Iris pigment epithelial cell (primary cell): ENCODE results near the gene ACSM2A.
"Not testable (repeated sequence)": the region's sequence is repeated elsewhere in the genome, so short reads cannot be mapped to it uniquely, and the experiment has no call there.

Experiments used
- DNase-seq: peaks from one replicate; pipeline ENCODE4 v3.0.0-alpha.2; 2011; ENCODE audit warnings: low read depth

ACSM2A gene, protein sequence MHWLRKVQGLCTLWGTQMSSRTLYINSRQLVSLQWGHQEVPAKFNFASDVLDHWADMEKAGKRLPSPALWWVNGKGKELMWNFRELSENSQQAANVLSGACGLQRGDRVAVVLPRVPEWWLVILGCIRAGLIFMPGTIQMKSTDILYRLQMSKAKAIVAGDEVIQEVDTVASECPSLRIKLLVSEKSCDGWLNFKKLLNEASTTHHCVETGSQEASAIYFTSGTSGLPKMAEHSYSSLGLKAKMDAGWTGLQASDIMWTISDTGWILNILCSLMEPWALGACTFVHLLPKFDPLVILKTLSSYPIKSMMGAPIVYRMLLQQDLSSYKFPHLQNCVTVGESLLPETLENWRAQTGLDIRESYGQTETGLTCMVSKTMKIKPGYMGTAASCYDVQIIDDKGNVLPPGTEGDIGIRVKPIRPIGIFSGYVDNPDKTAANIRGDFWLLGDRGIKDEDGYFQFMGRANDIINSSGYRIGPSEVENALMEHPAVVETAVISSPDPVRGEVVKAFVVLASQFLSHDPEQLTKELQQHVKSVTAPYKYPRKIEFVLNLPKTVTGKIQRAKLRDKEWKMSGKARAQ

DNA sequence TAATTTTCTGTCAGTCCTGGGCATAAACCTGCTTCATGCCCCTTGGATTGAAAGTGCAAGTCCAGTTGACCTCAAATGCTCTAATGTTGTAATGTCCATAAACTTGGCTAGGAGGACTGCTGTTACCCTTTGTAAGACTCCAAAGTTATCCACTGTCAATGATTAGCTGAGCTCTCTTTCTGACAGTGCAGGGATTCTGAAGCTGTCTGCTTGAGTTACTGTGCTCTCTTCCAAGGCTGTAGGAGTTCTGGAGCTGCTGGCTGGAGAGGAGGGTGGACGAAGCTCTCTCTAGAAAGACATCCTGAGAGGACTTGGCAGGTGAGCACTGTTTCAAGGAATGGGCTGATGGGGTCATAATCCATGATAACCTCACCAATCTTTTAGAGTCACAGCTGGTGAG, at the start of gene ACSM2A:
TSS of gene ACSM2A (plus strand) at position 158 of the 400 bp plus-strand sequence. CDS start 8,594 bp downstream, outside the sequence.
- DNase-seq, result not testable (repeated sequence)

DNA sequence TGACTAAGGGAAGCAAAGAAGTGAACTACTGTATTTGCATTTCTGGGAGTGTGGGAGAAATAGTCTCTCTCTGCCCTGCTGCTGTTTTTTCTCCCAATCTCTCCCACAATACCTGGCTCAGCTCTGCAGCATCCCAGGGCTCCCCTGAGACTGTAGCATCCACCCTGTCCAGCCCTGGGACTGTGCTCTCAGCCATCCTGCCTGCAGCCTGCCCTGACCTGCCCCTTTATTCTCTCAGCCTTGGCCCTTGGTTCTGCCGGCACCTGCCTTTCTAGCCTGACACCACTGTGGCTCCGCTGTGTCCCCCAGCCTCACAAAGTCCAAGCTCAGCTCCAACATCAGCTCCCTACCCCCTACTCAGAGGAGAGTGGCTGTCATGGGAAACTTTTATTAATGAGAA, 48.7 kb upstream of the ACSM2A start:
- DNase-seq, result no peak

DNA sequence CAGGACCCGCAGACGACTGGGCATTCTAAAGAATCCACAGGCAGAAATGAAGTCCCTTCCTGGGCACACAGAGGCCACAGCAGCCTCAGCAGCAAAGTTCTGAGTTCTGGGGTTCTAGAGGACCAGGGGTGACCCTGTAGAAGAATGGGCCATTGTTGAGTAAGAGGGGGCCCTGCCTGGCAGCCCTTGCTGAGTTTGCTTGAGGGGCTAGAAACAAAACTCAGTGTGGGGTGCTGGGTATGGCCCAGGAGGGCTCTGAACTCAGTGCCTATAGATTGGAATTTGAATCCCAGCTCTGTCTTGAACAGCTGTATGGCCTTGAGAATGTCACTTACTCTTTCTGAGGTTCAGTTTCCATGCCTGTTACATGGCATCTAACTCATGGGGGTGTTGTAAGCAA, 46.7 kb upstream of the ACSM2A start, which contains the start of gene PDILT:
TSS of gene PDILT (minus strand) at position 101 of the 400 bp plus-strand sequence. CDS start 5,437 bp downstream, outside the sequence.
- no peak for DNase-seq

DNA sequence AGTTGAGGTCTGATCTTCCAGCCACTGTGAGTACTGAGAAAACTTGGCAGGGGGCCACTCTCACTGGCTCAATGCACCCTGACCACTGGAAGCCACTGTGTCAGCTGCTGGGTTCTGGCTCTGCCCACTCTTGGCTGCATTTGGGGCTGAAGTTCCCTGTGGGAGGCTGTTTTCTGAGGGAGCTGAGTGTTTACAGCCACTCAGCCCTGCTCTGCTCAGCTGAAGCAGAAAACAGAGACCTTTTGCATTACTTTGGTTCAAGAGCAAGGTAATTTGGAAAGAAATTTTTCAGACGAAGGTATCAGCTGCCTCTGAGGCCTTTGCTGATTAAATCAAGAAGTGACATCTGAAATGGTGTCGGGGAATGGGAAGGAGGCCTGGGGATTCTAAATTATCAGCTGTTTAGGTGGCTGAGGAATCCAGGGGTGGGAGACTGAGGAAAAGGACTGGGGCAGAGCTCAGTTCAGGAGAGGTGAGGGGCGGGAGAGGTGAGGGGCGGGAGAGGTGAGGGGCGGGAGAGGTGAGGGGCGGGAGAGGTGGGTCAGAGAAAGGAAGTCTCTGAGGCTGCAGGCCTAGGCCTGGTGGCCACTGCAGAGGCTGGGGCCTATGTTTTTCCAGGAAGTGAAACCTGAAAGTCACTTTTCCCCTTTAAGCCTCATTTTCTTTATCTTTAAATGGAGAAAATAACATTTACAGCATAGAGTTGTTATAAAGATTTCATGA, 41.8 kb upstream of the ACSM2A start, which contains the start of gene ACSM5:
TSS of gene ACSM5 (plus strand) at position 137 of the 723 bp plus-strand sequence. CDS start 1,951 bp downstream, outside the sequence.
- no peak for DNase-seq

DNA sequence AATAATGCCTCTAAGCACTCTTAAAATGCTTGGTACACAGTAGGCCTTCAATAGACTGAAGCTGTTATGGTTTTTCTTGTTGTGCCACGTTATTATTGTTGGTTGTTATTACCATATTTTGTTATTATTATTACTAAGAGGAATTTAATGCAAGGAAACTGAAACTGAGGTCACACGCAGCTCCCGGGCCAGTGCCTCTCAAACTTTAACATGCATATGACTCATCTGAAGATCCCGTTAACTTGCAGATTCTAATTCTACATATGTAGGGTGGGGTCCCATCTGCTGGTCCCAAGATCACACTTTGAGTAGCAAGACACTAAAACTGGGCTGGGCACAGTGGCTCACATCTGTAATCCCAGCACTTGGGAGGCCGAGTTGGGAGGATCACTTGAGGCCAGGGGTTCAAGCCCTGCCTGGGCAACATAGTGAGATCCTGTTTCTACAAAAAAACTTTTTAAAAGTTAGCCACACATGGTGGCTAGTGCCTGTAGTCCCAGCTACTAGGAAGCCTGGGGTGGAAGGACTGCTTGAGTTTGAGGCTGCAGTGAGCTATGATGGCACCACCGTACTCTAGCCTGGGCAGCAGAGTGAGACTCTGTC, 41.1 kb upstream of the ACSM2A start:
- no peak for DNase-seq

DNA sequence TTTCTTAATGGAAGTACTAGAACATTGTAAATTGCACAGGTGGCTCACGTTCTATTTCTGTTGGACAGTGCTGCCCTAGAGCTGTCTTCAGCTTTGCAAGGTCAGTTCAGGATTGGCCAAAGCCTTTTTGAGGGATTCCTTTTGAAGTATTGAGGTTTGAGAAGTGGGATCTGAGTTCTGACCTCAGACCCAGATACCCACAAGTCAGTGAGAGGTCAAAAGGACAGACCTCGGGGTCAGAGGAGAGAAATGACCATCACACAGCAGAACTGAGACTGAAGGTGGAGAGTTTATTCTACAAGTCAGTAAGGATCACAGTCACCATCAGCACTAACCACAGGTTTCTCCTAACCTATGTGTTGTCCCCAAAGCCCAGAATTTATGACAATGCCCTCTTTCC, 40.3 kb upstream of the ACSM2A start:
- DNase-seq, result no peak

DNA sequence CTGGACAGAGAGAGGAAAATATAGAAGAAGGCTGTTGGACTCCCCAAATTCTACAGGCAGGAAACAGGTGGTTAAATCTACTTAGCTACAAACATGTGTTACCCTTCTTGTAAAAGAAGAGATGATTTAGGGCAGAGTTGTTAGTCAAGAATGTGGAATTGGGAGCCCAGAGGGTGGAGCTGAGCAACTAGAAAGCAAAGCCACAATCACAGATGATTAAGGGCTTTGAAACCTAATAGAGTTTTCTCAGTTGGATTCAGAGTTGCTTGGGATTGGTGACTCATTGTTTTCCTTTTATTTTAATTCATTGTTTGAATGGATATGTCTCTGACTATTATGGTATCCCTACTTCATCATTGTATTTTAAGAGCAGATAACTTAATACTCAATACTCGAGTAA, 35.8 kb upstream of the ACSM2A start:
- DNase-seq, result no peak

DNA sequence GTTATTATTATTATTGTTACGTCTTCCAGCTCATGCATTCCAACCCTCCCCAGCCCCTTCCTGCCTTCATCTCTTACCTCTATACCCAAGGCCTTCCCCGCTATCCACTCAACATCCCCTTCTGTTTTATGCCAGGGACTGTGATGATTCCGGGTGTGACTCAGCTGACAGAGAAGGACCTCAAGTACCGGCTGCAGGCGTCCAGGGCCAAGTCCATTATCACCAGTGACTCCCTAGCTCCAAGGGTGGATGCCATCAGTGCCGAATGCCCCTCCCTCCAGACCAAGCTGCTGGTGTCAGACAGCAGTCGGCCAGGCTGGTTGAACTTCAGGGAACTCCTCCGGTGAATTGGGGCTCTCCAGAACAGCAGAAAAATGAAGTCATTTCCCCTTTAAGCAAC, 32.2 kb upstream of the ACSM2A start:
- not testable (repeated sequence) for DNase-seq

DNA sequence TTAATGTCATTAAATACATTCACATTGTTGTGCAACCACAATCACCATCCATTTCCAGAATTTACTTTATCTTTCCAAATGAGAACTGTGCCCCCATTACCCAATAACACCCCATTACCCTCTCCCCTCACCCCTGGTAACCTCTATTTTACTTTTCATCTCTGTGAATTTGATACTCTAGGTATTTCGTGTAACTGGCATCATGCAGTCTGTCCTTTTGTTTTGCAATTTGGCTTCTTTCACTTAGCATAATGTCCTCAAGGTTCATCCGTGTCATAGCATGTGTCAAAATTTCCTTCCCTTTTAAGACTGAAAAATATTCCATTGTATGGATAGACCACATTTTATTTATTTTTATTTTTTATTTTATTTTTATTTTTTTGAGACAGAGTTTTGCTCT, 29.6 kb upstream of the ACSM2A start:
- not testable (repeated sequence) for DNase-seq

DNA sequence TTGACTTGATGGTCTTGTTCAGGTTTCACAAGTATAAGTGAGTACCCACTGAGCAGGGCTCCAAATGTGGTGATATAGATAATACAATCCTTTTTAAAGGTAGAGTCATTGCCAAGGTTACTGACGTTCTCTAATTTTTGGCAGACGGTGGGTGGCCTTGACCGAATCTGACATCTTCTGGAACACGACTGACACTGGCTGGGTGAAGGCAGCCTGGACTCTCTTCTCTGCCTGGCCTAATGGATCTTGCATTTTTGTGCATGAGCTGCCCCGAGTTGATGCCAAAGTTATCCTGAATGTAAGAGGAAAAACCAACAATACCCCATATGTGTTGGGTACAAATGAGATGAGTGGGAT, 27.6 kb upstream of the ACSM2A start:
- DNase-seq, result not testable (repeated sequence)

DNA sequence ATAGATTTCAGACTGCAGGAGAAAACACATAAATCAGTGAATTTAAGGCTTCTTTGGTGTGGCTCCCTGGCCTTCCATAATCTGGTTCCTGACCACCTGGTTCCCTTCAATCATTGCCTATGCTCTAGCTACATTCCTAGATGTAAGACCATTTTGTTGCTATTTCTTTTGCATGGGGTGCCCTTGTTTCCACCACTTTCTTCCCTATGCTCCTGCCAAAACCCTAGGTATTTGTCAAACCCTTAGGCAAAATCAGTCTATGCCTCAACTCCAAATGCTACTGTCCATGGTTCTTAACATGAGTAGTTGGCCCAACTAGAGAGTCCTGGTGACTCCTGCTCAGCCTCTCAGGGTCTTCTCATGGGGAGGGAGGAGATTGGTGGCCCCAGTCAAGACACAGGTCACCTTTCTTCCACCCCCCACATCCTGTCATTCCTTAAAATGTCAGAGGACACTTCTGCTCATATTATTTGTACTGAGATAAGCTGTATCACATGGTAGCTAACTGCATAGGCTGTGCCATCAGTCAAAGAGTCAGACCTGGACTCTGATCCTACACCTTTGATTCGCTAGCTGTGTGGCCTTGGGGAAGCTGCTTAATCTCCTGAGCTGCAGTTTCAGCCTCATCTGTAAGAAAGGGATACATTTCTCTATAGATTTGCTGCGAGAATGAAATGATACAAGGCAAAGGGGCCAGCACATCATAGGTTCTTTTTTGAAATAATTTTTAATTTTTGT, 27.0 kb upstream of the ACSM2A start:
- DNase-seq, result no peak

DNA sequence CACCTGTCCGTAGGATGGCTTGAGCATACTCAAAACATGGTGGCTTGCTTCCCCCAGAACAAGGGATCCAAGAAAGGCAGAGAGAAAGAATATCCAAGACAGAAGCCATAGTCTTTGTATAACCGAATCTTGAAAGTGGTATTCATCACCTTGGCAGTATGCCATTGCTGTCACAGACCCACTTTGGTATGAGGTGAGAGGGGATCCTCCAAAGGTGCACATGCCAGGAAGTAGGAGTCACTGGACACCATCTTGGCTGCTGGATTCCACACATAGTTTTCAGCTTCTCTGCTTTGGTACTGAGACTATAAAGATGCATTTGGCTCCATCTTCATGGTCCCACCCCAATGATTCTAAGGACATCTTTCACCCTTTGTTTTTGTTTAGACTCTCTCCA, 23.9 kb upstream of the ACSM2A start:
- not testable (repeated sequence) for DNase-seq

DNA sequence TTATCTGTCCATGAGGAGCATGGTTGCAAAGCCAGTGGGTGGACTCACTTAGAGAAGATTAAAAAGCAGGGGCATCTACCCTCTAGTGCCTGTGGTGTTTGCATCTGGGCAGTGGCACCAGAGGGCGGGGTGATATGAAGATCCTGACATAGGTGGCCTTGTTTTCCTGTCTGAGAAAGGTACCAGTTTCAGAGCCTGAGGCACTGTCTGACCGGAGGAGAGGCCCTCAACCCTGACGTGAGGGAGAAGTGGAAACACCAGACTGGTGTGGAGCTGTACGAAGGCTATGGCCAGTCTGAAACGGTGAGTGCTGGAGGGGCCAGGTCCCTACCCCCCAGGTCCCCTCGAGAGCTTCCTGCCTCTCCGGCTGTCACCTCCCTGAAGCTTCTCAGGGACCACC, 21.8 kb upstream of the ACSM2A start:
- not testable (repeated sequence) for DNase-seq

DNA sequence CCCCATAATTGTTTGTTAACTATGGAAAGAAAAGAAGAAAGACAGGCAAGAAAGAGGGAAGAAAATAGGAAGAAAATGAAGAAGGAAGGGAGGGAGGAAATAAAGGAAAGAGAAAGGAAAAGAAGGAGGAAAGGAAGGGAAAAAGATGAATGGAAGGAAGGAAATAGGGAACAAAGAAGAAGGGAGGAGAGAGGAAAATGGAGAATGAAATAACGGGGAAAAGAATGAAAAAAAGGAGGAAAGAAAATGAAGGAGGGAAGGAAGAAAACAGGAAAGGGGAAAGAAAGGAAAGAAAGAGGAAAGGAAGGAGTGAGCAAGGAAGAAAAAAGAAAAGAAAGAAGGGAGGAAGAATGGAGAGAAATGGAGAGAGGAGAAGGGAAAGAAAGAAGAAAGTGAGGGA, 20.8 kb upstream of the ACSM2A start:
- not testable (repeated sequence) for DNase-seq

DNA sequence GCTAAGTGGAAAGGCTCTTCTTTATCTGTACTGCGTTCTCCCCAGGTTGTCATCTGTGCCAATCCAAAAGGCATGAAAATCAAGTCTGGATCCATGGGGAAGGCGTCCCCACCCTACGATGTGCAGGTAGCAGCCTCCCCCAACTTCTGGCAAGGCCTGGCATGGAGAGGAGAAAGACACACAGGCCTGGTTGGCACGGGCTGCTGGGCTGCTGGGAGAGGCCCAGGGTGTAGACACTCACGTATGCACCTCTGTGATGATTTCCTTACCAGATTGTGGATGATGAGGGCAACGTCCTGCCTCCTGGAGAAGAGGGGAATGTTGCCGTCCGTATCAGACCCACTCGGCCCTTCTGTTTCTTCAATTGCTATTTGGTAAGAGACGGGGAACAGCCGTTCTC, 20.4 kb upstream of the ACSM2A start:
- DNase-seq, result no peak

DNA sequence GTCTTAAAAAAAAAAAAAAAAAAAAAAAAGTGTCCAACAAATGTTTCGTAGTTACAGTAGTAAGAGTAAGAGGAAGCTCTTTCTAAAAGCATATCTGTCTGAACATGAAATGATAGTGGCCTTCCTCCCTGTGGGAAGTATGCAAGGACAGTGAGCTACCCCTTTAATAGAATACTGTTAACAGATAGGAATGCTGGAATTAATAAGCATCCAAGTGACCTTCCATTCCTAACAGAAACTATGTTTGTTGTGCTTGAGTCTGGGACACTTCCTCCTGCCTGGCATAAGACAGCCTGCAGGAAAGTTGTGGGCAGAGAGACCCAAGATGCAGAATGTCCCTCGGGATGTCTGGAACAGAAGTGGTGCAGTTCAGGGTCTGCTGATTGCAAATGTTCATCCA, 12.4 kb upstream of the ACSM2A start:
- DNase-seq, result not testable (repeated sequence)

DNA sequence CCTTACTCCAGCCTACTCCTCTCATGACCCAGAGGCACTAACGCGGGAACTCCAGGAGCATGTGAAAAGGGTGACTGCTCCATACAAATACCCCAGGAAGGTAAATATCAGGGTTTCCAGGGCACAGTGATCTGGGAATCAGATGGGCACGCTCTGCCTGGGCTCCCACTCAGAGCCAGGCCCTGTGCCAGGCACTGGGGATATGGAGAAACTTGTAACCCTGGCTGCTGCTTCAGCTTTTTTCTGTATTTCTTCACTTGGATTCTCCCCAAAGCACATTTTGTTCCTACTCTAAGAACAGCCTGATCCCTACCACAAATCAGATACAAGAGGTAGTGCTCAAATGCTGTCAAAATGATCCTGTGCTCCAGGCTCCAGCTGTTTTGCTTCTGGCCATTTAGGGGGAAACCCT, 11.5 kb upstream of the ACSM2A start:
- not testable (repeated sequence) for DNase-seq

DNA sequence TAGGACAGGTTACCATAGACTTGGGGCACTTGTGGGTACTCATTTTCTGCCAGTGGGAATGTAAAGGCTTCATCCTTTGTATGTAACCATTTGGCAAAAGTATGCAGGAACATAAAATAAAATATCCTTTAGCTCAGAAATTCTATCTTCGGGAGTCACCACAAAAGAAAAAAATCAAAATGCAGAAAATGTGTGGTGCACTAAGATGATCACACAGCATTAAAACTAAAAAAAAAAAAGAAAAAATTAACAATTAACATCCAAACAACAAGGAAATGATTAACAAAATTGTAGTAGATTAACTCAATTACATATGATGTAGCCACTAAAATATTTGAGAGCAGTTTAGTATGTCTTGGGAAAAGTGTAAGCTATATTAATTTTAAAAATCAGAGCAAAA, 10.6 kb upstream of the ACSM2A start:
- not testable (repeated sequence) for DNase-seq

DNA sequence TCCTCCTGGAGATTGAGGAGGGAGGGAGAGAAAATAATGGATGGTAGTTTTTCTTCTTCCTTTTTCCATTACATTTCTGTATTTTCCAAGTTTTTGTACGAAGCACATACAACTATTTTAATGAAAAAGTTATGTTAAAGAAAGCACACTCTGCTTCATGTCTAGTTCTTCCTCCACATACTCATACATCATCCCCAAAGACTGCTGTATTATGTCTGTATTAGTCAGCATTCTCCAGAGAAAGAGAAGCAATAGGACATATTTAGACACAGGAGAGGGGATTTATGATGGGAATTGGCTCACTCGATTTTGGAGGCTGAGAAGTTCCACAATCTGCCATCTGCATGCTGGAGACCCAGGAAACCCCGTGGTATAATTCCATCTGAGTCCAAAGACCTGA, 10.1 kb upstream of the ACSM2A start:
- DNase-seq, result no peak

DNA sequence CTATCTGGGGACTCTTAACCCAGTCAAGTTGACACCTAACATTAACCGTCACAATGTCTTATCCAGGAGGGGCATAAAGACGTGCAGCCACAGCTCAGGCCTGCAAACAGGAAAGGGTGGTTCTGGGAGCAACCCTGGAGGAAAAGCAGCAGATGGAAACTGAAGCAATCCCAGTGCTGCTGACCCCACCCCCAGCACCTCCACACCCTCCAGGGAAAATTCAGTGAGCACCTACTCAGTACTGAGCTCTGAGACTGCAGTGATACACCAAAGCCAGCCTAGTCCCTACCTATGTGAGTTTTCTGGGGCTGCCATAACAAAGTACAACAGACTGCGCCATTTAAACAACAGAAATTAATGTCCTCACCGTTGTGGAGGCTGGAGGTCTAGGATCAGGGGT, 9.5 kb upstream of the ACSM2A start:
- not testable (repeated sequence) for DNase-seq

DNA sequence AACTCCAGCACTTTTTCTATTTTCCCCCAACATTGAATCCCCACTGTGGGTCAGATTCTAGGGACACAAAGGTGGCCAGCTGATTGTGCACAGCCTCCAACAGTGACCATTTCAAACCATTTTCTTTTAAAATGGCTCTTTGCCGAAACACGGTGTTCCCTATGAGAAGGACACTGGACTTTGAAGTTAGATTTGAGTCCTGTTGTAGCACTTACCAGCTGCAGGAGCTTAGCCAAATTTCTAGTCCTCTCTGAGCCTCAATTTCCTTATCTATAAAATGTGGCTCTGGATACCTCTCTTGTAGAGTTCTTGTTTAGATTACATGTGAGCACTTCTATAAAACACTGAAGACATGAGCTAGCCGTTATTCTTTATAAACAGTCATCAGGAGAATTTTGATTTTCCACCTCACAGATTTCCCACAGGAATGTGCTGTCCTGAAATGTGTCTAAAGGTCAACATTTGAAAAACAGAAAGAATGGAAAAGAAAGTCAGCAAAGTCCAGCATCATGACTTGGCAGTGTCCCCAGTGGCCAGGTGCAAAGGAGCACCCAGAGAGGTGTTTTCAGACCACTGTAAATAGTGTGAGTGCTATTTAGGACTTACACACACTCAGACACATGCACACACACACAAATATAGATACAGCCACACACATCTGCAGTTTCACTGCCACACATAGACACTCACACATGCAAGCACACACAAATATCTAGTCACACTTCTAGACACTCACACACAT, 4.5 kb upstream of the ACSM2A start:
- not testable (repeated sequence) for DNase-seq
